Stimulated activated CD4-positive, alpha-beta T cell treated with anti-CD3 and anti-CD28 coated beads, Interleukin-2, amount 100 ng/mL, for 48 hours (primary cell): Measurements from ENCODE around the gene RBMS1.

Experiments used
- DNase-seq, 2 donors: peaks; one replicate each; pipeline ENCODE4 v3.0.0-alpha.2; 2020

RBMS1 gene, protein sequence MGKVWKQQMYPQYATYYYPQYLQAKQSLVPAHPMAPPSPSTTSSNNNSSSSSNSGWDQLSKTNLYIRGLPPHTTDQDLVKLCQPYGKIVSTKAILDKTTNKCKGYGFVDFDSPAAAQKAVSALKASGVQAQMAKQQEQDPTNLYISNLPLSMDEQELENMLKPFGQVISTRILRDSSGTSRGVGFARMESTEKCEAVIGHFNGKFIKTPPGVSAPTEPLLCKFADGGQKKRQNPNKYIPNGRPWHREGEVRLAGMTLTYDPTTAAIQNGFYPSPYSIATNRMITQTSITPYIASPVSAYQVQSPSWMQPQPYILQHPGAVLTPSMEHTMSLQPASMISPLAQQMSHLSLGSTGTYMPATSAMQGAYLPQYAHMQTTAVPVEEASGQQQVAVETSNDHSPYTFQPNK

DNA sequence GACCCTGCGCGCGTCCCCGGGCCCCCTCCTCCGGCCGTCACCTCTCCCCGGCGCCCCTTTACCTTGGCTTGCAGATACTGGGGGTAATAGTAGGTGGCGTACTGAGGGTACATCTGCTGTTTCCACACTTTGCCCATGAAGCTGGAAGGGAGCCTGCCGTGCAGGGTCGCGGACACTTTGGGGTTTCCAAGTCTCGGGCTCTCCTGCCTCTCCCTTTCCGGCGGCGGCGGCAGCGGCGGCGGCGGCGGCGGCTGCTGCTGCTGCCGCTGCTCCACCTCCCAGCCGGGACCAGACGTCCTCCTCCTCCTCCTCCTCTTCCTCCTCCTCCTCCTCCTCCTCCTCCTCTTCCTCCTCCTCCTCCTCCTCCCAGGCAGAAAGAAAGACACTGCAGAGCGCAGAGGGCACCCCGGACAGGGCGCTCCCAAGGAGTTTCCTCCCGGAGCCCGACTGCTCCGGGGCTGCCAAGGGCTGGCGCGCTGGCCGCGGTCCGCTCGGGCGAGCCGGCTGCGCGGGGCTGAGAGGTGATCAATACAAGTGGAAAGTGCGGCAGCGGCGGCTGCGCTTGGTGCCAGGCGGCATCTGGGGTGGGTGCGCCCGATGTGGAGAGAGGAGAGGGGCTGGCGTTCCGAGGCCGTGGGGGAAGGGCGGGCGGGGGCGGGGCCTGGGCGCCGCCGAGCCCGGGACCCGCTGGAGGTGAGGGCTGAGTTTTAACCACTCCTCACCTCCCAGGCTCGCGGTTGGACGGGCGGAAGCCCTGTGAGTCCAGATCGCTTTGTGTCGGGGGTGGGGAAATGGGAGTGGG, at the start of gene RBMS1:
Gene RBMS1, minus strand, starts transcription at position 581 of the 802 bp plus-strand sequence. Its CDS starts 444 bp downstream, at position 137.
- peak; percentile 45 for DNase-seq

DNA sequence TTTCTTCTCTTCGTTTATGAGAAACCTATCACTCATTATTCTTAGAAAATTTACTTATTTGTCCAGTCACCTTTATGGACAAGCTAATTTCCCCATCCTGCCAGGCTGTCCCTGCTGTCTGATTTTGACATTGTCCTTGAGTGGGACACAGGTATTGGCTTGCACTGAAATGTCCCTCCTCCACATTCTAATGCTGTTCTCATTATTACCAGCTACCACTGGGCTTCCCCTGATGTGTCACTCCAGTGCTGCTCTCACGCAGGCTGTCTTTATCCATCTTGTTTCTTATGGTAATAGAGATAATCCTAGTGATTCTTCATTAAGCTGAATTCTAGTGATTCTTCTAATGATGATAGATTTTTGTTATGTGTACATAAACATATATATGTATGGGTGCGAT, 48.1 kb upstream of the RBMS1 start:
- DNase-seq = no peak

DNA sequence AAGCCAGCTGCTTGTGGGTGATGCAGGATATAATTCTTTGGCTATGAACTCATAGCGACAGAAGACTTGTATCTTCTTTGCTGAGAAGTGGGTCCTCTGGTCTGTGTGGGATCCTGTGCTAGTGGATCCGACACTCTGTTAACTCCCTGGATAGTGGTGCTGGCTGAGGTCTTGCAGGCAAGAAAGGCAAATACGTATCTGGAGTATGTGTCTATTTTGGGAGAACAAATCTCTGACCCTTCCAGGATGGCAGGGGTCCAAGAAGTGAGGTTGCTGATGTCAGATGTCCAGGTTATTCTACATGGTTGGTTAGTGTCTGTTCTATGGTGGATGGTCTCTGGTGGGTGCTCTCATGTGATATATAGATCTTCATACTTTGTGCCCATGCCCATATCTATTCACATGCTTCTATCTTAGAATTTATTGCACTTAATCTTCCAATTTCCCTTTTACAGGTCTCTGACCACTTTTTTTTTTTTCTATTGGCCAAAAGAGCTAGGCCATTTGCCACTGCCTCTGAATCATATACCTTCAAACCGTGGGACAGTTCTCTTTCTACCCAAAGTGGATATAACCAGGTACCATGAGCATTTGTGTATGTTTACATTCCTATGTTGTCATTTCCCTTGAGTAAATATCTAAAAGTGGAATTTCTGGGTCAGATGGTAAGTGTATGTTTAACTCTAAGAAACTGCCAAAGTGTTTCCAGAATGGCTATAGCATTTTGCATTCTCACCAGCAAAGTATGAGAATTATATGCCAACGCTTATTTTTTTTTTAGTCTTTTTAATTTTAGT, 45.1 kb upstream of the RBMS1 start:
- DNase-seq = no peak

DNA sequence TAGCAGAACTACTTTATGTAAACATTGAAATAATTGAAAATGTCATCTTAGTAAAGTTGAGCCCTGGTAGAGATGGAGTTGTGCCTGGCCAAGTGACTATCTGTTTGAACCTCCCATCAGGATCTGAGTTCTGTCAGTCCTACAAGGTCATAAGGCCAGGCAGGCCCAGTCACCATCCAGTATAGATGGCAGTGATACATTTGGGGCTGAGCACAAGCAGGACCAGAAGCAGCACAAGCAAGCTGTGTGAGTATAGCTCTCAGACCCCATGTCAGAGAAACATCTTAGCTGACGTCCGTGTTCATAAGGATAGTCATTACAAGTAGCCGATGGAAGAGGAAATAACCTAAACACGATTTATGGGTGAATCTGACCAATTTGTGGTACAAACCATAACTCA, 44.5 kb upstream of the RBMS1 start:
- DNase-seq = no peak

DNA sequence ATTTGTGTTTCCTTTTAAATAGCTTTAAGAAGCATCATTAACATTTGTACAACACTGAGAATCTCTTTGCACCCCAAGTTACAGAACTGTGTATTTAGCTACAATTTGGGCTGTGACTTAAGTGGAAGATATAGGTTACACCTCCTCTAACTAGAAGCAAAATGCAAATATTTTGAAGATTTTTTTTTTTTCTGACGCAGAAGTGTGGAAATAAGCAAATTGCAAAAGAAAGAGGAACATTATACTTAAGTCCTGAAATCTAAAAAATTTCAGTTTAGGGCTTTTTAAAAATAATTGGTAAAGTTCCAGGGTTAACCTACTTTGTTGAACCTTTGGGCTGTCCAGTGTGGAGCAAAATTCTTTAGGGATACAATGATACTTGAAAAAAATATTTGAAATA, 41.4 kb upstream of the RBMS1 start:
- DNase-seq = no peak

DNA sequence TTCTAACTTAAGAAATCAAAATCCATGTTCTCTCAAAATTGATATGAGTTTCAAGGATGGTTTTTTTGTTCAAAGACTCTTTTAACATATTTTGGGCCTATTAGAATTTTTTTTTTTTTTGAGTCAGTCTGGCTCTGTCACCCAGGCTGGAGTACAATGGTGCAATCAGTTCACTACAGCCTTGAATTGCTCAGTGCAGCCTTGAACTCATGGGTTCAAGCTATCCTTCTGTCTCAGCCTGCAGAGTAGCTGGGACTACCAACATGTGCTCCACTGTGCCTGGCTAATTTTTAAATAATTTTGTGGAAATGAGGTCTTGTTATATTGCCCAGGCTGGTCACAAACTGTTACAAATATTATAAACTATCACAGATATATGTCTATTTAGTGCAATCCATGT, 40.6 kb upstream of the RBMS1 start:
- DNase-seq = no peak

DNA sequence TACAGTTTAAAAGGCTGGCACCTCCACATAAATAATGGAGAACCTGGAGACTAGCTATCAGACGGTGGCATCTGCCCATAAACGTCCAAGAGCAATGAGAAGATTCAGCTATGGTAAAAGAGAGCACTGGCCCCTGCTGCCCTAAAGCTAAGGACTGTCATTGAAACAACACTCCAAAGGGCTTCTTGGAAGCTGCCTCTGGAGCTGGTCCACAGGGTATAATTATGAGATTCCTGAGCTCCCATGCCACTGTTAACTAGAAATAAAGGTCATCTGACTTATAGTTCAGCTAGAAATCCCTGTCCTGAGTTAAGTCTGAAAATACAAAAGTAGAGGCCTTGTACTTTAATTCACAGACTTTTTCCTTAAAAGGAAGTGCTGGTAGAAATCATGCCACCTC, 39.9 kb upstream of the RBMS1 start:
- DNase-seq = no peak

DNA sequence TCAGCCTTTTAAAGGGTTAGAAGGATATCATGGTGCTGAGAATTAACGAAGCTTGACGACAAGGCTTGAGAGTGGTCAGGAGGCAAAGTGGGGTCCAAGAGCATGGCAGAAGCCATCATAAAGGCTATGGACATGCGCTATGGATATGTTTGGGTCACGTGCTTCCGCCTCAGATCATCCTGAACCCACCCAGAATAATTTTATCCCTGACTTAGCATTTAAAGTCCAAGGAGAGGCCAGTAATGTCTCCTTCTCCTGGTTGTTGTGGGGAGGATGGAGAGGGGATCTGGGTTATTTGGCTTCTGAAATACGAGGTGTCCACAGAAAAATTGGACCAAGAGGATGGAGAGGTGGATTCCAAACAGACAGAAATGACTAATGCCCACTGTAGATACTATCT, 38.8 kb upstream of the RBMS1 start:
- DNase-seq = no peak

DNA sequence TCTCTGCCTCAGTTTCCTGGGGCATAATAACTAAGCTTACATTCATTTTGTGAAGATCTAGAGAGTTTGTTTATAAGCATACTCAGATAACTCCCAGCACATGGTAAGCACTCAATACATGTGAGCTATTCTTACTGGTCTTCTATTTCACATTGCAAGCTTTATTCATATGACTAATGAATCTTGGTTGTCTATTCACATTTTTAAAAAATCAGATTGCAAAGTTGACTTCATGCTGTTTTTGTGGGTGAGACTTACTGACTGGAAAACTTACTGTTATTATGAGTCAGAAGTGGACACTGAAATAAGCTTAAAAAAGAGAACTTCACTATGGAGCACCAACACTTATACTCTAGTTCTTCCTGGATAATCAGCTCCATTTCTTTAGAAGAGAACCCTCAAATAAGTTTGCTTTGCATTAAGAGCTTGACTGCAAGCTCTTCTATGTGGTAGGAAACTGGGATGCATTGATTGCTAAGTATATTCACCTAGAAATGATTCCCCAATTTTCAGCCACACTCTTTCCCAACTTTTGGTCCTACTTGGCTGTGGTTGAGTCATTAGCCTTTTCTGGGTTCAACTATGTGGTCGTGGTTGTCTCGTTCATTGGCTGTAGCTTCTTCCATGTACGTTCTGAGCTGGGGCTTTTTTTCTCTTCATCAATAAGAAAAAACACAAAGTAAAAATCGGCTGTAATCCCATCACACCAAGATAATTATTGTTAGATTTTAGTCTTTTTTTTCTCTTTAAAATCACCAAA, 29.5 kb upstream of the RBMS1 start:
- no peak for DNase-seq

DNA sequence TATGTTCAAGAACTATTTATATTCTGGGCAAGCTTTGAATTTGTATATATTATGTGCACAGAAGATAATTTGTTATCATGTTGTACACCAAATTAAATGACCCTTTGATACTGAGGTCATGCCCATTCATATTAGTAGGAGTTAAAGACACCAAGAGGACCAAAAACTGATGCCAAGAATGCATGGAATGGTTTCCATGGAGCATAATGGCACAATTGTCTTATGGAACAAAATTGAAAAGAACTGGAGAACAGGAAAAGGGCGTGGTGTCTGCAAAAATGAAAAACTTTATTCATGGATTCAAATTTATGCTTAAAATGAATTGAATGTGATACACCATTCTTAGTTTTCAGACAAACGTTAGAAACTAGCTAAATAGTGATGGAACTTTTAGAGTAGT, 24.1 kb upstream of the RBMS1 start:
- no peak for DNase-seq

DNA sequence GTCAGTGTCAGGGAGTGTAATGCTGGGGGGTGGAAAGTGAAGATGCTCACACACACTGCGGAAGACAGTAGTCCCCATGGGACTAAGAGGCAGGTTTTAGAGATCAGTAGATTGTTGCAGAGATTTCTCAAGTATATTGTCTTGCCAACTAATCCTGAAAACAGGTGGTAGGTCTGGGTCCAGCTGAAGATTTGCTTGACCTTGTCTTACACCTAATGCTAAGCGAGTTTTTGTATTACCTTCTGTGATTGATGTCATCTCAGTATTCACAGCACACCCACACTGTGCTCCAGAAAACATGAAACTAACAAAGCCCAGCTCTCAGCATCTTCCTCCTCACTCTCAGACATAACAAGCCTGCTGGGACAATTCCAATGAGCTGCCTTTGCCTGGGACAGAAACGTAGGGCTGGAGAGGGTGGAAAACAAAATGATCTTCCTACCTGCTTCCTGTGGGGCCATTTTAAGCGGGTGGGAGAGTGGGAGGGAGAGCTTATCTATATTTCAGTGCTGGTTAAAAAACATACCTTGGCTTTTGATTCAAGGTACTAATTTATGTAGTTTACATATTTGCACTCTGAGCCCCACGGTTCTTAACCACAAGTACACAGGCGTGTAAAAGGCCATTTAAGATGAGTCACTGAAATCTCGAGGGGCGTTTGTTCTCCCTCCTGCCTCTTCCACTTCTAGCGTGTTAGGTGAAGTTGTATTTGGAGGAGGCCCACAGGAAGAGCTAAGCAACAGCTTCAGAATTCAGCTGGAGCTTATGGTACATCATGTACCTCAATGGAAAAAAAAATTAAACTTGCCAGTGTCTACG, 23.1 kb upstream of the RBMS1 start:
- no peak for DNase-seq

DNA sequence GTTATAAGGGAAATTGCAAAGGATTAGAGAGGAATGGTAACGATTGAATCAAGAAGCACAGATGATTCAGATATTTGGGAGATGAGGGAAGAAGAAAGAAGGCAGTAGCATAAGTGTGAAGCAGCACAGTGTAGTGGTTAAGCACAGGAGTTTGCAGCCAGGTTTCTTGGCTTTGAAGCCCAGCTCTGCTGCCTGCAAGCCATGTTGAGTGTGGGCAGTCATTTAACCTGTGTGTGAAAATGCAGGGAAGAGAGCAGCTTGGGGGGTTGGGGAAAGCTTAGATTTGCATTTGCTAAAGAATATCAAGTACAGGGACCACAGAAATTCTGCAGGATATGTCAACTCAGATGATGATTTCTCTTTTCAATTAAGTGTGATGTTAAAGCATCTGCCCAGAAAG, 21.5 kb upstream of the RBMS1 start:
- no peak for DNase-seq

DNA sequence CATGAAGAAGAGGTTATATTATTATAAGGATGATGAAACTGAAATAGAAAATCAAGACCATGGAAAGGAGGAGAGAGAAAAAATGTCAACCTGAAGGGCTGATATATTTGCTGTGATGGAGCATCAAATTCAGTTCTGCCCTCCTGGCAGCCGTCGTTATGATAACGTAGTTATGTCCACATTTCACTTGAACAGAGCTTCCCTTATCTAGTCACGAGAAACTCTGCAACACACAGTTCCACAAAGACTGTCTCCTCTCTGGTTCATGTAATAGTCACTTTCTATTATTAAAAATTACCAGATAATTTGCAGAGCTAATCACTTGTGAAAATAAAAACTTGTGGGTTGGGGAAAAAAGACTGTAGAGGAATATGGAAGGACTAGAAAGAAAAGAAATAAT, 19.5 kb upstream of the RBMS1 start:
- no peak for DNase-seq

DNA sequence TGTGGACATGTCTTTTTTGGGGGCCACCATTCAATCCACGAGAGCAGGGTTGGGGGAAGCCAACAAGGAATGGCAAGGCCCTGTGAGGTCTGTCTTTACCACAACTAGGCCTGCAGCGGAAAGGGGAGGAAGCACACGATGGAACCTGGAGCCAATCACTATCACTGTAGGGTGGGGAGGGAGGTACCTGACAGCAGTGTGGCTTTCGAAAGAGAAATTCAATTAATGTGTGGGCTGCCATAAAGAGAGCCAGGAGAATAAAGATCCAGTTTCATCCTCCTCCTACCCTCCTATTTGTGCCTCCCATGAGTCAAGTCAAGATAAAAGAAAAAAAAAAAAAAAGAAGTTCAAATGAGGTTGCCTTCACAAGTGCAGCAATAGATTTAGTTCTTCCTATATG, 18.9 kb upstream of the RBMS1 start:
- no peak for DNase-seq

DNA sequence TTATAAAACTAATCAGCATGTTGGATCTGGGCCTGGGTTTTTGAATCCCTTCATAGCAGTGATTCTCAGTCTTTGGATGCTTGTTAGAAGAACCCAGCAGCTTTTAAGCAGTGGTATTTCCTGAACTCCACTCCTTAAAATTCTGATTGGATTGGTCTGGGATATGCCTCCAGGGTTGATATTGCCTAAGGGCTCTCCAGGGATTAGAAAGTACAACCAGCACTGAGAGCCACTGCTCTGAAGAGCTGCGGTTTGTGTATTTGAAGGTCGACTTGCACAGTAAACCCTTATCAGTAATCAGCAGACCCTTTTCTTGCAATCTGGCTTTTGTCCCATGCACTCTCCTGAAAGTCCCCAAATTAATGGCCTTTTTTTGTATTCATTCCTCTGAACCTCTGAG, 17.0 kb upstream of the RBMS1 start:
- DNase-seq = no peak

DNA sequence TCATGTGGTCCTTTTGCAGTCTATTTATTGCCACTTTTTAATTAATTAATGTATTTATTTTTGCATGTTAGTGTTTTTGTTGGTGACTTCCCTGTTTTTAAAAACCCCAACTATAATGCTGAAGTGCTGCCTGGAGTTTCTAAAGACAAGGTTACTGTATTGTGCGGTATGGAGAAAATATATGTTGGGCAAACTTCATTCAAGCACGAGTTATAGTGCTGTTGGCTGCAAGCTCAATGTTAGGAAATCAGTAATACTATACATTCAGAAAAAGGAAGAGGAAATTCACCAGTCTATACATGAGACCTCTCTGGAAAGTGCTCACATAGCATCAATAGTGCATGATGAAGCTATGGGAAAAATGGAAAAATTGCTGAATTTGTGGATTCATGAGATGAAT, 15.4 kb upstream of the RBMS1 start:
- no peak for DNase-seq

DNA sequence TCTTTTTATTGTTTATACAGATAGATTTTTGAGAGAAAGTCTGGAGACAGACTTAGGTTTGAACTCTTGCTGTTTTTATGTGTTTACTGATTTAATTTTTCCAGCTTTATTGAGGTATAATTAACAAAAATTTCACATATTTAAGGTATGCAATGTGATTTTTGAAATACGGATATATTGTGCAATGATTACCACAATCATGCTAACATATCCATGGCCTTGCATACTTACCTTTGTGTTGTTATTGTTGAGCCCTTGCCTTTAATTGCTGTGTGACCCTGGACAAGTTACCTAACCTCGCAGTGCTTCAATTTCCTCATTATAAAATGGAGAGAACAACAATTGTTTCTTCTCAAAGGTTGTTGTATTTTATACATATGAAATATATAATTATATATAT, 13.9 kb upstream of the RBMS1 start:
- no peak for DNase-seq

DNA sequence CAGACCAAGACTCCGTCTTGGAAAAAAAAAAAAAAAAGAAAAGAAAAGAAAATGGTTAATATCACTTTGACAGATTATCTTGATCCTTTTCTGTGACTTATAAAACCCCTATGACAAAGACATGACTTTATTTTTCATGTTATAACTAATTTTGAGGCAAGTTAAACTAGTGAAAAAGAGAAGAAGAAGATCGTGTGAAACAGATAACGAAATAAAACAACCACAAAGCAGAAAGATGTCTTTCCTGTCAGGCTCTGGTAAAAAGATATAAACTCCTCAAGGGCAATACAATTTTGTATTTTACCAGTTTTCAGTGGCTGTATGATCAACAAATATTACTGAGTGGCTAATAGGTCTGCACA, 13.4 kb upstream of the RBMS1 start:
- no peak for DNase-seq

DNA sequence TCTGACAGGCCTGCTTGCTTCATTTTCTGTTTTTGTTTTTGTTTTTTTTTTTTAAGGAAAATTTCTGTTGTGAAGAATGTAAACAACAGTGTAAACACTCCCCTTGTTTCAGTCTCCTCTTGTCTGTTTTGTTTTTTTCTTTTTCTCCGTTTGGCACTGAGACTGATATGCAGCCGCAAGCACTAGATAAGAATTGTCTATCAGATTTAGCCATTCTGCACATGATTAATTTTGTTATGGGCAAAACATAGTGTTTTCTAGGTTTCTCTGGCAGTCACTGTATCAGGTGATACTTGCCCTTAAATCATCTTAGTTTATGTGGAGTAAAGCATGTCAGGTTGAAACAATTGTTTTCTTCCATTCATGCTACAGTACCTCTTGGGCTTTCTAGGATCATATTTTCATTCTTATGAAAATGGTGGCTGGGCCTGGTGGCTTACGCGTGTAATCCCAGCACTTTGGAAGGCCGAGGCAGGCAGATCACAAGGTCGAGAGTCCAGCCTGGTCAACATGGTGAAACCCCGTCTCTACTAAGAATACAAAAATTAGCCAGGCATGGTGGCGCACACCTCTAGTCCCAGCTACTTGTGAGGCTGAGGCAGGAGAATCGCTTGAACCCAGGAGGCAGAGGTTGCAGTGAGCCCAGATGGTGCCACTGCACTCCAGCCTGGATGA, 12.9 kb upstream of the RBMS1 start:
- no peak for DNase-seq

DNA sequence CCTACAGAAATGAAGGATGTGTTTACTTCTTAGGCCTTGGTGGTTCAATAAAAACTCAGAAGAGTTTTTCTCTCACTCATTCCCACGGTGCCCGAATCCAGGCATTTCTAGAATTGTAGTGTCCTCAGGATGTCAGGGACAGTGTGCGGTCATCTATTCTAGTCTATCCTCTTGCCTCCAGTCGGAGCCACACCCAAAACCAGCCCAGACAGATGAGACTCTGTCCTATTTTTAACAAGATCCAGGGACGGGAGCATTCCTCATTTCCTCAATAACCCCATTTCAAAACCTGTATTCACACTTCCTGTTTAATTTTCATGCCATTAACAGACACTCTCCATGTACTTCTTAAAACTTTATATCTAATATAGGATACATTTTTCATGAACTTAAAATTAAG, 11.6 kb upstream of the RBMS1 start:
- DNase-seq = no peak

DNA sequence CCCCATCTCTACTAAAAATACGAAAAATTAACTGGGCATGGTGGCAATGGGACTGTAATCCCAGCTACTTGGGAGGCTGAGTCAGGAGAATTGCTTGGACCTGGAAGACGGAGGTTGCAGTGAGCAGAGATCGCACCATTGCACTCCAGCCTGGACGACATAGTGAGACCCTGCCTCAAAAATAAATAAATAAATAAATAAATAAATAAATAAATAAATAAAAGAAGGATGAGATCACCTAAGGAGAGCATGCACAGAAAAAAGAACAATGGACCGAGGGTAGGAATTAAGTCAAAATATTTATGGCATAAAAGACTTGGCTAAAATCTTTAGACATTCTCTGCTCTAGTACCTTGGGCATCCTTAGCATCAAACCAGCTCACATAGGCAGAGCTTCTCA, 8.9 kb upstream of the RBMS1 start:
- DNase-seq = no peak
